ENCODE measurements around the gene NCOA3. TPM values are rescaled to one million over a fixed set of nuclear protein-coding genes. Genes with fewer than 3 reads are reported as not detected.

The NCOA3 gene
- total and polyA plus RNA-seq, 2 of the 8 experiments (the other 6 are each of a cell fraction or from before 2014, with no cell fraction given) = 7.9 to 24.7 TPM

DNA sequence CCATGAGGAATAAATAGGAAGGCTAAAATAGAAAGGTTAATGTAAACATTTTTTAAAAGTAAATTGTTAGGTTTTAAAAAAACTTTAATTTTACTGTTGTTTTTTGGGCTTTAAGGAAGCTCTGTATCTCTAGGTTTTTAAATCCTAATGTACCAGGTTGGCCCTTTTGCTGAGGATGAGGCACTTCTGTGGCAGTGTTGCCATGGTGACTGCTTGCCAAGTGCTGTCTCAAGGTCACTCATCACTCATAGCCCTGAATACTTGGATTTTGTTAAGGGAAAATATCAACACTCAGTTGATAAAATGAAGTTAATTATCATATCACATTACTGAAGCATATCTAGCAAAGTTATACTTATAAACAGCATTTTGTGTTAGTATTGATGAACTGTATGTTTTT is 50.2 kb downstream of the NCOA3 start:
- no peak overlapping the region for H3K27ac ChIP-seq (ENCODE audit: low read depth, low read length)
- no peak overlapping the region for H3K14ac ChIP-seq (ENCODE audit: insufficient read length)
- H4K8ac ChIP-seq (ENCODE audit: extremely low read depth, insufficient read depth, low read length) = no peak overlapping the region
- ChIA-PET CTCF (ENCODE audit: partially characterized antibody) (no interaction called here), POLR2A (ENCODE audit: partially characterized antibody) (no interaction called here)
- no peak overlapping the region for H2BK12ac ChIP-seq (ENCODE audit: low read depth, low read length)
- H3K18ac ChIP-seq (ENCODE audit: extremely low read depth, low read length) = no peak overlapping the region
- no peak overlapping the region for H2BK15ac ChIP-seq (ENCODE audit: low read length)
- H3K4me3 ChIP-seq (ENCODE audit: extremely low read depth in 1 of 4, insufficient read depth in 2 of 4, low read depth in 3 of 4, low read length in 4 of 4) = no peak overlapping the region
- no peak overlapping the region for H2BK20ac ChIP-seq (ENCODE audit: low read length)
- no peak overlapping the region for H3K9ac ChIP-seq (replicated peaks in 1 of 4; ENCODE audit: extremely low read depth in 1 of 4, low read depth in 3 of 4, low read length in 3 of 4)
- no peak overlapping the region for H2BK5ac ChIP-seq (ENCODE audit: low read depth, low read length)
- no peaks in the 10 kb centered on the region for H3K23me2 ChIP-seq (ENCODE audit: low read depth, low read length)
- H3K79me2 ChIP-seq (ENCODE audit: control insufficient read depth in 1 of 2, insufficient read depth in 2 of 2, low read length in 2 of 2) = peaks cover 0 to 60% of the 10 kb centered on the region in 2 experiments; a peak in 3 of 4 replicates
- 0 out of 2 replicates have a peak, but pooled peaks cover 2% of the 10 kb centered on the region for H3K79me1 ChIP-seq (ENCODE audit: low read depth, low read length)
- no peak for TF ChIP-seq SP1 (IDR thresholded peaks at IDR 0.05; ENCODE audit: low read depth, low read length)
- no peak for TF ChIP-seq MAFK (IDR thresholded peaks at IDR 0.05; ENCODE audit: low read depth, low read length)
- TF ChIP-seq EGR1 (IDR thresholded peaks at IDR 0.05; ENCODE audit: borderline replicate concordance, low read depth, low read length) = no peak
- no peak for TF ChIP-seq TAF7 (optimal IDR thresholded peaks at IDR 0.05; ENCODE audit: borderline replicate concordance, low read depth, low read length)
- TF ChIP-seq, protein P1, sequence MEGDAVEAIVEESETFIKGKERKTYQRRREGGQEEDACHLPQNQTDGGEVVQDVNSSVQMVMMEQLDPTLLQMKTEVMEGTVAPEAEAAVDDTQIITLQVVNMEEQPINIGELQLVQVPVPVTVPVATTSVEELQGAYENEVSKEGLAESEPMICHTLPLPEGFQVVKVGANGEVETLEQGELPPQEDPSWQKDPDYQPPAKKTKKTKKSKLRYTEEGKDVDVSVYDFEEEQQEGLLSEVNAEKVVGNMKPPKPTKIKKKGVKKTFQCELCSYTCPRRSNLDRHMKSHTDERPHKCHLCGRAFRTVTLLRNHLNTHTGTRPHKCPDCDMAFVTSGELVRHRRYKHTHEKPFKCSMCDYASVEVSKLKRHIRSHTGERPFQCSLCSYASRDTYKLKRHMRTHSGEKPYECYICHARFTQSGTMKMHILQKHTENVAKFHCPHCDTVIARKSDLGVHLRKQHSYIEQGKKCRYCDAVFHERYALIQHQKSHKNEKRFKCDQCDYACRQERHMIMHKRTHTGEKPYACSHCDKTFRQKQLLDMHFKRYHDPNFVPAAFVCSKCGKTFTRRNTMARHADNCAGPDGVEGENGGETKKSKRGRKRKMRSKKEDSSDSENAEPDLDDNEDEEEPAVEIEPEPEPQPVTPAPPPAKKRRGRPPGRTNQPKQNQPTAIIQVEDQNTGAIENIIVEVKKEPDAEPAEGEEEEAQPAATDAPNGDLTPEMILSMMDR (IDR thresholded peaks at IDR 0.05; ENCODE audit: control extremely low read depth in 1 of 3, insufficient read depth in 1 of 3, low read depth in 1 of 3, low read length in 3 of 3) = no peak
- no peak for TF ChIP-seq SP2 (IDR thresholded peaks at IDR 0.05; ENCODE audit: low read length)
- TF ChIP-seq, protein P2, sequence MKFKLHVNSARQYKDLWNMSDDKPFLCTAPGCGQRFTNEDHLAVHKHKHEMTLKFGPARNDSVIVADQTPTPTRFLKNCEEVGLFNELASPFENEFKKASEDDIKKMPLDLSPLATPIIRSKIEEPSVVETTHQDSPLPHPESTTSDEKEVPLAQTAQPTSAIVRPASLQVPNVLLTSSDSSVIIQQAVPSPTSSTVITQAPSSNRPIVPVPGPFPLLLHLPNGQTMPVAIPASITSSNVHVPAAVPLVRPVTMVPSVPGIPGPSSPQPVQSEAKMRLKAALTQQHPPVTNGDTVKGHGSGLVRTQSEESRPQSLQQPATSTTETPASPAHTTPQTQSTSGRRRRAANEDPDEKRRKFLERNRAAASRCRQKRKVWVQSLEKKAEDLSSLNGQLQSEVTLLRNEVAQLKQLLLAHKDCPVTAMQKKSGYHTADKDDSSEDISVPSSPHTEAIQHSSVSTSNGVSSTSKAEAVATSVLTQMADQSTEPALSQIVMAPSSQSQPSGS (IDR thresholded peaks at IDR 0.05; ENCODE audit: low read length) = no peak
- TF ChIP-seq ZNF274 (IDR thresholded peaks at IDR 0.05; ENCODE audit: borderline replicate concordance, extremely low read depth, low read length) = no peak
- TF ChIP-seq GTF2F1 (IDR thresholded peaks at IDR 0.05; ENCODE audit: borderline replicate concordance, low read depth, low read length) = no peak
- no peak for TF ChIP-seq RAD21 (IDR thresholded peaks at IDR 0.05 in 1 of 2, conservative IDR thresholded peaks at IDR 0.05 in 1 of 2; ENCODE audit: low read depth in 2 of 2, low read length in 2 of 2)
- TF ChIP-seq BACH1 (IDR thresholded peaks at IDR 0.05; ENCODE audit: low read length) = no peak
- H3K4me2 ChIP-seq (ENCODE audit: insufficient read depth in 1 of 2, low read depth in 2 of 2, low read length in 2 of 2) = no peak overlapping the region
- H4K5ac ChIP-seq (ENCODE audit: insufficient read length, low read depth, low read length) = no peak overlapping the region
- H2BK120ac ChIP-seq (replicated peaks; ENCODE audit: low read depth, low read length) = no peak overlapping the region
- no peaks in the 10 kb centered on the region for H3K36me3 ChIP-seq (ENCODE audit: control insufficient read depth in 2 of 4, insufficient read depth in 4 of 4, low read length in 3 of 4)
- H3K9me3 ChIP-seq (ENCODE audit: insufficient read depth in 2 of 2, low read depth in 1 of 2, low read length in 1 of 2) = no peaks in the 10 kb centered on the region
- no peak overlapping the region for H3K23ac ChIP-seq (ENCODE audit: insufficient read length)
- H3K56ac ChIP-seq (replicated peaks; ENCODE audit: insufficient read length, low read depth, low read length) = no peak overlapping the region
- H3K27me3 ChIP-seq (replicated peaks in 1 of 4; ENCODE audit: control insufficient read depth in 3 of 4, extremely low read depth in 1 of 4, insufficient read depth in 3 of 4, low read length in 3 of 4) = no peaks in the 10 kb centered on the region
- H2AK5ac ChIP-seq (ENCODE audit: low read depth, low read length) = no peak overlapping the region
- H3K4me1 ChIP-seq (replicated peaks in 1 of 4; ENCODE audit: control insufficient read depth in 3 of 4, insufficient read depth in 4 of 4, low read length in 3 of 4) = peaks cover 0 to under 1% (median 0%) of the 10 kb centered on the region in 4 experiments; a peak in 2 of 7 replicates
- FAIRE-seq (no peak), DNase-seq (ENCODE audit: low read depth in 1 of 2, low spot score in 2 of 2) (no peak)
- no peak overlapping the region for H4K91ac ChIP-seq (replicated peaks; ENCODE audit: insufficient read length, low read length)
- H2AFZ ChIP-seq (ENCODE audit: low read length) = no peak overlapping the region
- peaks cover 0 to 1% of the 10 kb centered on the region in 2 experiments for H4K20me1 ChIP-seq (replicated peaks in 1 of 2; ENCODE audit: control insufficient read depth in 1 of 2, insufficient read depth in 2 of 2, low read length in 2 of 2)
- no peak overlapping the region for H3K4ac ChIP-seq (replicated peaks; ENCODE audit: insufficient read length, low read depth, low read length)
